ENCODE results near the gene EFEMP1.

Gene EFEMP1, protein sequence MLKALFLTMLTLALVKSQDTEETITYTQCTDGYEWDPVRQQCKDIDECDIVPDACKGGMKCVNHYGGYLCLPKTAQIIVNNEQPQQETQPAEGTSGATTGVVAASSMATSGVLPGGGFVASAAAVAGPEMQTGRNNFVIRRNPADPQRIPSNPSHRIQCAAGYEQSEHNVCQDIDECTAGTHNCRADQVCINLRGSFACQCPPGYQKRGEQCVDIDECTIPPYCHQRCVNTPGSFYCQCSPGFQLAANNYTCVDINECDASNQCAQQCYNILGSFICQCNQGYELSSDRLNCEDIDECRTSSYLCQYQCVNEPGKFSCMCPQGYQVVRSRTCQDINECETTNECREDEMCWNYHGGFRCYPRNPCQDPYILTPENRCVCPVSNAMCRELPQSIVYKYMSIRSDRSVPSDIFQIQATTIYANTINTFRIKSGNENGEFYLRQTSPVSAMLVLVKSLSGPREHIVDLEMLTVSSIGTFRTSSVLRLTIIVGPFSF

GRCh38 chr2:55923091-55923981 lies at the start of gene EFEMP1:
TSS of gene EFEMP1 (minus strand) at chr2:55923782. CDS start at chr2:55922440, 1,342 bp downstream.
- peak within 1 kb of the TSS; percentile 3 for H3K4me3 ChIP-seq (ENCODE audit: low read length)
- H3K27me3 ChIP-seq (ENCODE audit: control insufficient read depth, insufficient read depth, low read length): peaks cover 44% of the 10 kb centered on the region
- peak within 1 kb of the TSS; percentile 37 for H3K9ac ChIP-seq (ENCODE audit: low read length)
- peaks cover 7% of the 10 kb centered on the region for H3K4me1 ChIP-seq (ENCODE audit: control insufficient read depth, insufficient read depth, low read length)
- H3K9me3 ChIP-seq (ENCODE audit: control insufficient read depth, low read length): no peaks in the 10 kb centered on the region
- H3K36me3 ChIP-seq (ENCODE audit: control insufficient read depth, insufficient read depth, low read length): no peaks in the 10 kb centered on the region

DNA sequence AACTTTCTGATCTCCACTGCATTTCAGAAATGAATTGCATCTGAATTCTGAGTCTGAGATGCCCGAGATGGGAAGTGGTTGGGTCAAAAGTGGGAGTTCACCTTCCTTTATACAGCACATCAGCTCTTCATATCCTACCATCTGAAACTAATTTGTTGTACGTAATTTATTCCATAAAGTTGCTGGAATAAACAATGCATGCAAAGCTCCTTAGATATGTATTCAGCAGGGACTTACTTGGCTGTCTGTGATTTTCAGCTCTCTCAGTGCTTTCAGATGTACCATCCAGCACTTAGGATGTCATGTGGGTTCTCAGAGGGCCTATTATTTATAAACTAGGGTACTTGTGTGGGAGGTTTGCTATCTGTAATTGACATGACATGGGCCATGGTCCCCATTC lies 46.9 kb upstream of the EFEMP1 start:
- no peaks in the 10 kb centered on the region for H3K4me1 ChIP-seq (ENCODE audit: control insufficient read depth, insufficient read depth, low read length)
- H3K27me3 ChIP-seq (ENCODE audit: control insufficient read depth, insufficient read depth, low read length): no peaks in the 10 kb centered on the region
- no peak overlapping the region for H3K4me3 ChIP-seq (ENCODE audit: low read length)
- H3K9ac ChIP-seq (ENCODE audit: low read length): no peak overlapping the region
- H3K9me3 ChIP-seq (ENCODE audit: control insufficient read depth, low read length): no peaks in the 10 kb centered on the region
- no peaks in the 10 kb centered on the region for H3K36me3 ChIP-seq (ENCODE audit: control insufficient read depth, insufficient read depth, low read length)

DNA sequence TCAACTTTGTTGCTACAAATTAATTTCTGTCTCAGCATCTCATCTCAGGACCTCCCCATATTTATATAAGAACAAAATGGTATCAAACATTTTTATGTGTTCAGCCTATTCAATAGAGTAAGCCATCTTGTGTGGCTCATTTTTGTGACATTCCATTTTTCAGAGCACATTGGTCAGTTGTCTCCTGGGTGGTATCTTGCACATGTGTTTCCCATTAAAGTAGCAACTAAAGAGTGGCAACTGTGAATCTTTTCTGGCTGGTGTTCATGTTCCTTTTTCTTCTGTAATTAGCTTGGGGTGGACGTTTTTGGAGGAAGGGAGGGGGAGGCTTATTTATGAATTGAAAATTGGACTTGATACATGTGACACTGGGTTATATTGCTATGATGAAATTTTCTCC lies 45.4 kb upstream of the EFEMP1 start:
- H3K4me3 ChIP-seq (ENCODE audit: low read length): no peak overlapping the region
- no peaks in the 10 kb centered on the region for H3K27me3 ChIP-seq (ENCODE audit: control insufficient read depth, insufficient read depth, low read length)
- no peak overlapping the region for H3K9ac ChIP-seq (ENCODE audit: low read length)
- H3K9me3 ChIP-seq (ENCODE audit: control insufficient read depth, low read length): no peaks in the 10 kb centered on the region
- H3K4me1 ChIP-seq (ENCODE audit: control insufficient read depth, insufficient read depth, low read length): no peaks in the 10 kb centered on the region
- no peaks in the 10 kb centered on the region for H3K36me3 ChIP-seq (ENCODE audit: control insufficient read depth, insufficient read depth, low read length)

- no peaks in the 10 kb centered on the region for H3K9me3 ChIP-seq (ENCODE audit: control insufficient read depth, low read length)
- no peaks in the 10 kb centered on the region for H3K36me3 ChIP-seq (ENCODE audit: control insufficient read depth, insufficient read depth, low read length)
- no peaks in the 10 kb centered on the region for H3K27me3 ChIP-seq (ENCODE audit: control insufficient read depth, insufficient read depth, low read length)
- no peak overlapping the region for H3K9ac ChIP-seq (ENCODE audit: low read length)
- no peaks in the 10 kb centered on the region for H3K4me1 ChIP-seq (ENCODE audit: control insufficient read depth, insufficient read depth, low read length)
- no peak overlapping the region for H3K4me3 ChIP-seq (ENCODE audit: low read length)
Observed at GRCh38 chr2:55966401-55967118, 43.0 kb upstream of the EFEMP1 start.

DNA sequence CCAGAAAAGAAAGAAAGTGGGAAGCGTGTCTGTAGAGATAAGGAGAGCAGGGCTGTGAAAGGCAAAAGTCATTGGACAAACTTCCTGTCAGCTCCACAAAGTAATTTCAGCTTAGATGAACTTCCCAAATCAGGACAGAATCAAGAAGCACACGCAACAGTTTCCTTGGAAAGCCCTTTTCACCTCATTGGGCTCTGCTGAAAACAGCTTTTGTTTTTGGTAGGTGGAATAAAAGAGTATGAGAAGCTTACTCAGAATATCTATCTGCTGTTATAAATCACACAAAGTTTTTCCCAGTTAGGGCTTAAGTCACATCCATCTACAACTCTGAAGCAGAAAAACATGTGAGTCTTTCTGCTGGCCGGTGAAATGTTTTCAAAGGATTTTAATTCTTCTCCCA lies 42.4 kb upstream of the EFEMP1 start:
- Histone ChIP-seq H3K4me3 (ENCODE audit: low read length) (no peak overlapping the region), H3K9ac (ENCODE audit: low read length) (no peak overlapping the region), H3K4me1 (ENCODE audit: control insufficient read depth, insufficient read depth, low read length) (no peaks in the 10 kb centered on the region), H3K9me3 (ENCODE audit: control insufficient read depth, low read length) (no peaks in the 10 kb centered on the region), H3K27me3 (ENCODE audit: control insufficient read depth, insufficient read depth, low read length) (no peaks in the 10 kb centered on the region), H3K36me3 (ENCODE audit: control insufficient read depth, insufficient read depth, low read length) (no peaks in the 10 kb centered on the region)

GRCh38 chr2:55965276-55965675 lies 41.7 kb upstream of the EFEMP1 start:
- no peak overlapping the region for H3K4me3 ChIP-seq (ENCODE audit: low read length)
- no peaks in the 10 kb centered on the region for H3K27me3 ChIP-seq (ENCODE audit: control insufficient read depth, insufficient read depth, low read length)
- H3K9ac ChIP-seq (ENCODE audit: low read length): no peak overlapping the region
- no peaks in the 10 kb centered on the region for H3K4me1 ChIP-seq (ENCODE audit: control insufficient read depth, insufficient read depth, low read length)
- H3K9me3 ChIP-seq (ENCODE audit: control insufficient read depth, low read length): no peaks in the 10 kb centered on the region
- no peaks in the 10 kb centered on the region for H3K36me3 ChIP-seq (ENCODE audit: control insufficient read depth, insufficient read depth, low read length)

DNA sequence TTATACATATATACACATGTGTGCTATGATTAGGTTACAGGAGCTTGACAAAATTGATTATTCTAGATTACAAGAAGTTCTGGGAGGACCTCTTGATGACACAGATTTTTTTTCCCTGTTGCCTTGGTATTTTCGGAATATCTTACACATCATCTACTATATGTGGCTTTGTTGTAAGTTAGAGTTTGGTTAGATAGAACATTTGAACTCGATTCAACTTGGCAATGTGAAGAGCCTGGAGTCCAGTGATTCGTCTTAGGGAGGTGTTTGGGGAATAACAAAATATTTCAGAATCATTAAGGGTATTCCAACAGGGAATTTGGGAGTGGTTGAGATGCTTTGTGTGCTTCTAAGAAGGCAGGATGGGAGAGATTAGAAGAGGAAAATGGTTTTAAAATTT lies 39.3 kb upstream of the EFEMP1 start:
- H3K27me3 ChIP-seq (ENCODE audit: control insufficient read depth, insufficient read depth, low read length): no peaks in the 10 kb centered on the region
- no peaks in the 10 kb centered on the region for H3K36me3 ChIP-seq (ENCODE audit: control insufficient read depth, insufficient read depth, low read length)
- H3K4me3 ChIP-seq (ENCODE audit: low read length): no peak overlapping the region
- no peak overlapping the region for H3K9ac ChIP-seq (ENCODE audit: low read length)
- H3K4me1 ChIP-seq (ENCODE audit: control insufficient read depth, insufficient read depth, low read length): peaks cover 7% of the 10 kb centered on the region
- H3K9me3 ChIP-seq (ENCODE audit: control insufficient read depth, low read length): no peaks in the 10 kb centered on the region

DNA sequence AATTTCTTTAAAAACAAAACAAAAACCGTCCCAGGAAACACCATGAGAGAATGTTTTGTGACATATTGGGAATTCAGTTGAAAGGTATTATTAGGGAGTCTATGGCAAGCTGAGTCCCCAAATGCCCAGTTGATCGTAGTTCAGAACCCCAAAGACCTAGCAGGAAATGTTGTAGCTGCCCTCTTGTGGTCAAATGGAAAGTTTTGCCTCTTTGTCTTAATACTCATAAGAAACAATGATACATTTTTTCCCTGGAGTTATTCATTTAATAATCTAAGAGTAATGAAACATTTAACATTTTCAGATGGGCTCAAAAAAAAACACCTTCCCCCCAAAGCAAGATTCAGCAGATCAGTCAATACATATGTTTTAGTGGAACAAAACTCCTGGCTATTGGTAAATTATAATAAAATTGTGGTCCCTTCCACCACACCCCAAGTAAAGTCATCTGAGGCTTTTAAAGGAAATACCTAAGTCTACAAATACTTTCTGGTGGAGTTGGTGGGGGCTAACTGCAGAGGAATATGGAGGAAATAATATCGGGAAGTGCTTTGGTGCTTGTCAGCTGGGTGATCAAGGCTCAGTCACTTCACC lies 37.8 kb upstream of the EFEMP1 start:
- H3K27me3 ChIP-seq (ENCODE audit: control insufficient read depth, insufficient read depth, low read length): no peaks in the 10 kb centered on the region
- peaks cover 8% of the 10 kb centered on the region for H3K4me1 ChIP-seq (ENCODE audit: control insufficient read depth, insufficient read depth, low read length)
- H3K9me3 ChIP-seq (ENCODE audit: control insufficient read depth, low read length): no peaks in the 10 kb centered on the region
- no peaks in the 10 kb centered on the region for H3K36me3 ChIP-seq (ENCODE audit: control insufficient read depth, insufficient read depth, low read length)
- no peak overlapping the region for H3K9ac ChIP-seq (ENCODE audit: low read length)
- H3K4me3 ChIP-seq (ENCODE audit: low read length): no peak overlapping the region

- Histone ChIP-seq H3K27me3 (ENCODE audit: control insufficient read depth, insufficient read depth, low read length) (no peaks in the 10 kb centered on the region), H3K36me3 (ENCODE audit: control insufficient read depth, insufficient read depth, low read length) (no peaks in the 10 kb centered on the region), H3K9me3 (ENCODE audit: control insufficient read depth, low read length) (no peaks in the 10 kb centered on the region), H3K4me3 (ENCODE audit: low read length) (no peak overlapping the region), H3K9ac (ENCODE audit: low read length) (no peak overlapping the region), H3K4me1 (ENCODE audit: control insufficient read depth, insufficient read depth, low read length) (peaks cover 8% of the 10 kb centered on the region)
Observed at GRCh38 chr2:55958756-55959155, 35.2 kb upstream of the EFEMP1 start.

DNA sequence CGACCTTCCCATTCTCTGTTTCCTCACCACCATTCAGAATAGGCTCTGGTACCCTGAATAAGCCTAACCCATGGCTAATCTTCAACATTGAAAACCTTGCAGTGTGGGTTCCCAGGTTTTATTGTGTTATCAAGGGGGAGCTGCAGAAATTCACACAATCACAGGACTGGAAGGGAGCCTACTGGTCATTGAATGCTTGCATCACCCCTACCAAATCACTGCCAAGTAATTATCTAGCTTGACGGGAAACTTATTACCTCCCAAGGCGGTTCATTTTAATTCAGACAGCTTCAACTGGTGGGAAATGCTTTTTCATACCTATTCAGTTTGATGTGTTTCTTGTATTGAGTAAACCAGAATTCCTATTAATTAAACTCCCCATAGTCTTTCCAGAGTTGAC lies 33.6 kb upstream of the EFEMP1 start:
- Histone ChIP-seq H3K4me1 (ENCODE audit: control insufficient read depth, insufficient read depth, low read length) (peaks cover 8% of the 10 kb centered on the region), H3K36me3 (ENCODE audit: control insufficient read depth, insufficient read depth, low read length) (no peaks in the 10 kb centered on the region), H3K9me3 (ENCODE audit: control insufficient read depth, low read length) (no peaks in the 10 kb centered on the region), H3K4me3 (ENCODE audit: low read length) (no peak overlapping the region), H3K9ac (ENCODE audit: low read length) (no peak overlapping the region), H3K27me3 (ENCODE audit: control insufficient read depth, insufficient read depth, low read length) (peaks cover 8% of the 10 kb centered on the region)

GRCh38 chr2:55954306-55955035 lies 30.9 kb upstream of the EFEMP1 start:
- Histone ChIP-seq H3K27me3 (ENCODE audit: control insufficient read depth, insufficient read depth, low read length) (peaks cover 18% of the 10 kb centered on the region), H3K9ac (ENCODE audit: low read length) (no peak overlapping the region), H3K4me3 (ENCODE audit: low read length) (no peak overlapping the region)

More at GRCh38 chr2:55954306-55955035, 30.9 kb upstream of the EFEMP1 start:
- H3K4me1 ChIP-seq (ENCODE audit: control insufficient read depth, insufficient read depth, low read length): peaks cover 8% of the 10 kb centered on the region
- H3K36me3 ChIP-seq (ENCODE audit: control insufficient read depth, insufficient read depth, low read length): no peaks in the 10 kb centered on the region
- H3K9me3 ChIP-seq (ENCODE audit: control insufficient read depth, low read length): no peaks in the 10 kb centered on the region

All from mucosa of stomach (tissue), 1 donor.